ENCODE measurements around the gene PREX1. TPM values are rescaled to one million over a fixed set of nuclear protein-coding genes. Genes with fewer than 3 reads are reported as not detected.

The PREX1 gene
- total and polyA plus RNA-seq, 2 experiments from 2014 or later, result 4.5 to 12.5 TPM

- H3K4me1 ChIP-seq (ENCODE audit: low read depth), result no peaks in the 10 kb centered on the region
- no peak for DNase-seq (ENCODE audit: low read depth in 1 of 2, low spot score in 1 of 2)
Observed at GRCh38 chr20:48623176-48623905, 204.5 kb downstream of the PREX1 start.

DNA sequence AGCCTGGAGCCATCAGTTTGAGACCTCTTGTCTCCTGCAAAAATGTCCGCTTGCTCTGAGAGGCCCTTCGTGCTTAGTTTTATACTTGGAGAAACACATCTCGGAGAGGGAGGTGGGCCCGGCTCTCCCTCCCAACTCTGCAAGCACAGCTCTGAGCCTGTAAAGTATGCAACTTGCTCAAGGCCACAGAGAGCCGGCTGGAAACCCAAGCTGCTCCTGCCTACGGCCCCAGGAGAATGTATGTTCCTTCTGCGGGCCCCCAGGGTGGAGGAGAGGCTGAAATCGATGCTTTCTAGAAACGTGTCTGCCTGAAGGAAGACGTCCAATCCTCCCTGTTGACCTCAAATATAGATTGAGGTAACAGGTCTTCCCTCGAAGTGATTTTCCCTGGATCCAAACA, 205.4 kb downstream of the PREX1 start:
- Histone ChIP-seq H3K9me3 (ENCODE audit: low read depth) (no peaks in the 10 kb centered on the region), H3K27ac (no peak overlapping the region), H3K27me3 (no peaks in the 10 kb centered on the region), H3K36me3 (no peaks in the 10 kb centered on the region), H3K4me3 (no peak overlapping the region), H3K4me1 (ENCODE audit: low read depth) (no peaks in the 10 kb centered on the region)
- DNase-seq (ENCODE audit: low read depth in 1 of 2, low spot score in 1 of 2), result no peak
- TF ChIP-seq, protein P1, sequence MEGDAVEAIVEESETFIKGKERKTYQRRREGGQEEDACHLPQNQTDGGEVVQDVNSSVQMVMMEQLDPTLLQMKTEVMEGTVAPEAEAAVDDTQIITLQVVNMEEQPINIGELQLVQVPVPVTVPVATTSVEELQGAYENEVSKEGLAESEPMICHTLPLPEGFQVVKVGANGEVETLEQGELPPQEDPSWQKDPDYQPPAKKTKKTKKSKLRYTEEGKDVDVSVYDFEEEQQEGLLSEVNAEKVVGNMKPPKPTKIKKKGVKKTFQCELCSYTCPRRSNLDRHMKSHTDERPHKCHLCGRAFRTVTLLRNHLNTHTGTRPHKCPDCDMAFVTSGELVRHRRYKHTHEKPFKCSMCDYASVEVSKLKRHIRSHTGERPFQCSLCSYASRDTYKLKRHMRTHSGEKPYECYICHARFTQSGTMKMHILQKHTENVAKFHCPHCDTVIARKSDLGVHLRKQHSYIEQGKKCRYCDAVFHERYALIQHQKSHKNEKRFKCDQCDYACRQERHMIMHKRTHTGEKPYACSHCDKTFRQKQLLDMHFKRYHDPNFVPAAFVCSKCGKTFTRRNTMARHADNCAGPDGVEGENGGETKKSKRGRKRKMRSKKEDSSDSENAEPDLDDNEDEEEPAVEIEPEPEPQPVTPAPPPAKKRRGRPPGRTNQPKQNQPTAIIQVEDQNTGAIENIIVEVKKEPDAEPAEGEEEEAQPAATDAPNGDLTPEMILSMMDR (IDR thresholded peaks at IDR 0.05; ENCODE audit: low read depth, low read length), result no peak

More at GRCh38 chr20:48623176-48623905, 204.5 kb downstream of the PREX1 start:
- no peaks in the 10 kb centered on the region for H3K36me3 ChIP-seq
- H3K27me3 ChIP-seq, result no peaks in the 10 kb centered on the region
- no peak overlapping the region for H3K4me3 ChIP-seq
- no peak overlapping the region for H3K27ac ChIP-seq
- no peaks in the 10 kb centered on the region for H3K9me3 ChIP-seq (ENCODE audit: low read depth)
- TF ChIP-seq, protein P1 (IDR thresholded peaks at IDR 0.05; ENCODE audit: low read depth, low read length), result no peak

DNA sequence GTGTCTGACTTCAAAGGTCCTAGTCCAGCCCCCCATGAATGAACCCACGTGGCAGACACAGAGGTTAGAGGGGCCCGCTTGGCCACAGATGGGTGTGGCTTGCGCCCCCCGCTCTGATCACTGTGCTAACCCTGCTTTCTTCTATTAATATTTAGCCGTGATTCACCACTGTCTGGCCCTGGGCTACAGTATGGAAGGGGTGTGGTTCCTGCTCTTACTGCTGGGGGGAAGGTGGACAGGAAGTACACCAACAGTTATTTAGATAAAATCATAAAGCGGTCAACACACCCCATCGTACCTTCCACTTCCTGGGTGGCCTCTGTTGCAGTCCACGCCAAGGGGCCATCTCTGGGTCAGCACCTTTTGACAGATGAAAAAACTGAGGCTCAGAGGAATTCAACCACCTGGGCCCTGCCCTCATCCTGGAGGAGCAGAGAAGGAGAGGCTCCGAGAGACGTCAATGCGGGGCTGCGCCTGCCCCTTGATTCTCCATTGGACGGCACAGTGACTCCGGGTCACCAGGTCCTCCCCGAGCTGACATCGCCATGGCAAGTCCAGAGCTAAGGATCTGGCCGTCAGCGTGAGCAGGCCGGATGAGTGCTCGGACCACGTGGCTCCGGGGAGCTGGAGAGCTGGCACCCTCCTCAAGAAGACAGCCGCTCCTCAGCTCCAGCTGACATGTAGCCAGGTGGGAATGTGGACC, 206.3 kb downstream of the PREX1 start:
- TF ChIP-seq, protein P1 (IDR thresholded peaks at IDR 0.05; ENCODE audit: low read depth, low read length), result no peak
- Histone ChIP-seq H3K36me3 (no peaks in the 10 kb centered on the region), H3K27me3 (no peaks in the 10 kb centered on the region), H3K4me3 (no peak overlapping the region), H3K9me3 (ENCODE audit: low read depth) (no peaks in the 10 kb centered on the region), H3K27ac (no peak overlapping the region), H3K4me1 (ENCODE audit: low read depth) (no peaks in the 10 kb centered on the region)
- peak in 1 of 2 donors; percentile 7 for DNase-seq (ENCODE audit: low read depth in 1 of 2, low spot score in 1 of 2)

DNA sequence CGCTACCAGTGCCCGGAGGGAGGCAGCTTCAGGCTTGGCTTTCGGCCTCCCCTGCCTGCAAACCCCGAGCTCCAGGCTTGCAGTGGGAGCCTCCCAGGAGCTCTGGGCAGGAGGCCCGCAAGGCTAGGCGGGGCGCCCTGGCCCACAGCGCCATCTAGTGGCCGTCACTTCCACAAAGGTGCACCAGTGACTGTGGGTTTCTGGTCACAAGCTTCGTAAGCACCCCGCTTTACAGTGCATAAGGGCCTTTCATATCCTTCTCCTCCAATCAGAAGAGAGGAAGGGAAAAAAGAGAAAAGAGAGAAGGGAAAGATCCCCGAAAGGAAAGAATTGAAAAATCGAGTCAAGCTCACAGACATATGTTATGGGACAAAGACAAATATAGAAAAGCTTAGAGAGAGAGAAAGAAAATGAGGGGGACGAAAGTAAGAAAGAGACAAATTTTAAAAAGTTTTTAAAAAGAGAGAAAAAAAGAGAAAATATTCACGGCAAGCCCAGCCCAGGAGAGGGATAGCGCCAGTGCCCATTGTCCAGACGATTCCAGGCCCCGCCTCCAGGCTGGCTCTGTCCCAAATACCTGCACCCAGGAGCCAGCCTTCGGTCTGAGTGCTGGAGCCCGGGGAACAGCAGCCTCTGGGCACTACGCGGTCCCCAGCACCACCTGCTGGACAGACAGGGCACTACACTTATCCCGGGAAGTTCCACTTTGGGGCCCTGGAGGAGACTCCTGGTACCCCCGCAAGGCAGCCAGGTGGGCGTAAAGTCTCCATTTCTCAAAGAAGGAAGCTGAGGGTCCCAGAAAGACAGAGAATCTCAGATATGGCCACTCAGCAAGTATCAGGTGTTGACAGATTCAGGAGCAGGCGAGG, 207.1 kb downstream of the PREX1 start:
- Histone ChIP-seq H3K4me1 (ENCODE audit: low read depth) (no peaks in the 10 kb centered on the region), H3K9me3 (ENCODE audit: low read depth) (no peaks in the 10 kb centered on the region), H3K36me3 (no peaks in the 10 kb centered on the region), H3K27me3 (no peaks in the 10 kb centered on the region), H3K27ac (no peak overlapping the region), H3K4me3 (peak overlapping the region; percentile 23)
- DNase-seq (ENCODE audit: low read depth in 1 of 2, low spot score in 1 of 2), result peak; percentile 91 to 95
- TF ChIP-seq, protein P1 (IDR thresholded peaks at IDR 0.05; ENCODE audit: low read depth, low read length), result peak; percentile 91

DNA sequence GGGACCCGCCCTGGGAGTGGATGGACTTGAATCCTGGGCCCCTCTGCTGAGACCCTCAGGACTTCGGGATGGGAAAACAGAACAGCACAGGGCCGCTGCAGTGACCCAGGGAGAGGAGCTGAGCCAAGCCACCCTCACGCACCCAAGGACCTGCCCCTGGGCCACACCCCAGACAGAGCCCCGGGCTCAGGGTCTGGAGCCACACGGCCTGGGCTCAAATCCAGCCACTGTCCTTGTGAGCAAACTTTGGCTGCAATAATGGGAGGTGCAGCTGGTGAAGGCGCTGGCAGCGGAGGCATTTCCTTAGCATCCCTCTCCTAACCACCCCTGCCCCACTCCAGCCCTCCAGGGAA, 207.7 kb downstream of the PREX1 start:
- no peaks in the 10 kb centered on the region for H3K4me1 ChIP-seq (ENCODE audit: low read depth)
- H3K9me3 ChIP-seq (ENCODE audit: low read depth), result no peaks in the 10 kb centered on the region
- TF ChIP-seq, protein P1 (IDR thresholded peaks at IDR 0.05; ENCODE audit: low read depth, low read length), result no peak
- DNase-seq (ENCODE audit: low read depth in 1 of 2, low spot score in 1 of 2), result no peak
- H3K27ac ChIP-seq, result no peak overlapping the region
- H3K4me3 ChIP-seq, result no peak overlapping the region
- no peaks in the 10 kb centered on the region for H3K36me3 ChIP-seq
- H3K27me3 ChIP-seq, result no peaks in the 10 kb centered on the region

Measured in cardiac muscle cell (in vitro differentiated cells and primary cell).